Vagina (tissue), 2 donors: ENCODE data around the gene DNAH8. TPM values are rescaled to one million over a fixed set of nuclear protein-coding genes. Genes with fewer than 3 reads are reported as not detected.

Experiments
- DNase-seq, 2 donors: peaks; one replicate each; pipeline ENCODE4 v3.0.0-alpha.2; 2017; ENCODE audit errors: extremely low spot score in 2 of 2
- H3K27ac ChIP-seq: fragments of 200-600 bp; sonication (generic); one replicate; pipeline ENCODE4 v1.5.1; 2019
- H3K27me3 ChIP-seq: fragments of 200-600 bp; sonication (generic); one replicate; pipeline ENCODE4 v1.5.1; 2019
- H3K36me3 ChIP-seq, 2 donors: fragments of 200-600 bp; sonication (generic); one replicate each; pipeline ENCODE4 v1.5.1; 2017 to 2019
- H3K4me1 ChIP-seq: fragments of 200-600 bp; sonication (generic); one replicate; pipeline ENCODE4 v1.5.1; 2019
- H3K4me3 ChIP-seq, 2 donors: fragments of 200-600 bp; sonication (generic); 1 replicate in 1 of 2; 2 replicates in 1 of 2; pipeline ENCODE4 v1.5.1; 2016 to 2019
- H3K9me3 ChIP-seq: fragments of 200-600 bp; sonication (generic); one replicate; pipeline ENCODE4 v1.5.1; 2019
- CTCF ChIP-seq, 3 experiments: fragments of 450-650 bp in 2 of 3; fragments of 200-600 bp in 1 of 3; sonication (generic) in 1 of 3; IDR thresholded peaks; one replicate each; pipeline ENCODE4 v1.5.1; 2017 to 2019; ENCODE audit warnings: antibody characterized with exemption in 3 of 3, mild to moderate bottlenecking in 2 of 3, moderate library complexity in 2 of 3
- POLR2A ChIP-seq, 2 donors: fragments of 450-650 bp; IDR thresholded peaks; one replicate each; pipeline ENCODE4 v1.6.1; 2017; ENCODE audit warnings: antibody characterized with exemption in 2 of 2, mild to moderate bottlenecking in 2 of 2, moderate library complexity in 2 of 2
- POLR2AphosphoS5 ChIP-seq, 2 donors: sonication (generic); formaldehyde crosslinking; IDR thresholded peaks; one replicate each; pipeline ENCODE4 v1.9.0; 2017; ENCODE audit warnings: antibody characterized with exemption in 2 of 2, mild to moderate bottlenecking in 2 of 2, low read depth in 1 of 2; ENCODE audit not compliant: insufficient read depth in 1 of 2
- intact Hi-C: fragments of 100-400 bp; cut with DNase I; formaldehyde crosslinking; loops from one replicate; pipeline ENCODE4 v1.15.1; 2023
- total RNA-seq: library from RNA; depleted of rRNA; stranded (reverse); fragments of >200 nt; gene quantifications from one replicate; pipeline ENCODE4 v1.2.3, GENCODE V29; 2016

The DNAH8 gene
- total RNA-seq, 1 donor from 2014 or later, result not detected

- Histone ChIP-seq H3K27me3 (no peaks in the 10 kb centered on the region), H3K4me3 (no peak overlapping the region), H3K36me3 (no peaks in the 10 kb centered on the region), H3K4me1 (no peaks in the 10 kb centered on the region), H3K27ac (no peak overlapping the region), H3K9me3 (peaks cover 2% of the 10 kb centered on the region)
- TF ChIP-seq POLR2A (IDR thresholded peaks at IDR 0.05), result no peak
- no peak for TF ChIP-seq POLR2AphosphoS5 (IDR thresholded peaks at IDR 0.05; ENCODE audit: insufficient read depth in 1 of 2, low read depth in 1 of 2)
- no peak for TF ChIP-seq CTCF (IDR thresholded peaks at IDR 0.05)
- no peak for DNase-seq
- intact Hi-C loops, result no loop called here
These were observed 13.6 kb upstream of the DNAH8 start for GRCh38 chr6:38701551-38701950.

DNA sequence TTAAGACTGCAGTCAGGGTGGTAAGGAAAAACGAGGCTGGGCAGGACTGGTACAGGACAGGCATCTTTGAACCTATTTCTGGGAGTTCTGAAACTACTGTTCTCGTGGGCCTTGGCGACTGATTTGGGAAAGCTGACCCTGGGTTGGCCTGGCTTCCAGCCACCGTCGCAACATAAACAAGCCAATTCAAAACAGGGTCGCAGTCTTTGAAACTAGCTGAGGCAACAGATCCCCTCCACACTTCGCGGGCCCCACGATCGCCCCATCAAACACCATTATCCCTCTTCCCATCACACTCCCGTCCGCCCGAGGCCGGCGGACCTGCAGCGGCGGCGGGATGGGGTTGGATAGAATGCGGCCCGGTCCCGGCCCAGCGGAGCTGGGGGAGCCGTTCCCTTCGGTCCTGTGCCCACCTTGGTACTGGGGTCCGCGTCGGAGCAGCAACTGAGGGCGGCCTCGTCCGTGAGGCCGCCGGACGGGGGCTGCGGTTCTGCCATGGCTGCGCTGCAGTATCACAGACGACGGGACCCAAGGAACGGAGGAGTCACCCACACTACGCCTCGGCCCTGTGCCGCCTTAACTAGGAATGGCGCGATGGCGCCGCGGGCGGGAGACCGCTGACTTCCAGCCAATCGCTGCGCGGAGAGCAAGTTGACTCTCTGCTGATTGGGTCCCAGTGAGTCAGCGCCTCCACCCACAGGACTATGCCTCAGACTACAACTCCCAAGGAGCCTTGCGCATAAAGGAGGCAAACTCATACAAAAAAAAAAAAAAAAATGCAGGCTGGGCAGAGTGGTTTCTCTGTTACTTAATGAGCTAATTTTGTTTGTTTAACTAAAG, 12.3 kb upstream of the DNAH8 start, which contains the start of gene GLO1:
Gene GLO1, minus strand, starts transcription at position 588 of the 840 bp plus-strand sequence. Its CDS starts 91 bp downstream, at position 497.
- Histone ChIP-seq H3K4me3 (peak within 1 kb of the TSS; percentile 77 to 89), H3K9me3 (peaks cover 2% of the 10 kb centered on the region), H3K4me1 (no peaks in the 10 kb centered on the region), H3K27me3 (no peaks in the 10 kb centered on the region), H3K36me3 (no peaks in the 10 kb centered on the region), H3K27ac (peak within 1 kb of the TSS; percentile 90)
- peak in 1 of 2 donors; percentile 91 for TF ChIP-seq POLR2A (IDR thresholded peaks at IDR 0.05)
- no peak for TF ChIP-seq CTCF (IDR thresholded peaks at IDR 0.05)
- peak; percentile 96 to 99 for TF ChIP-seq POLR2AphosphoS5 (IDR thresholded peaks at IDR 0.05; ENCODE audit: insufficient read depth in 1 of 2, low read depth in 1 of 2)
- DNase-seq, result peak in 1 of 2 donors; percentile 98
- intact Hi-C loops, result no loop called here

- Histone ChIP-seq H3K36me3 (no peaks in the 10 kb centered on the region), H3K27ac (no peak overlapping the region), H3K4me1 (no peaks in the 10 kb centered on the region), H3K9me3 (peaks cover 2% of the 10 kb centered on the region), H3K27me3 (no peaks in the 10 kb centered on the region), H3K4me3 (no peak overlapping the region)
- intact Hi-C loops, result no loop called here
- DNase-seq, result no peak
- TF ChIP-seq CTCF (IDR thresholded peaks at IDR 0.05) (no peak), POLR2A (IDR thresholded peaks at IDR 0.05) (no peak), POLR2AphosphoS5 (IDR thresholded peaks at IDR 0.05; ENCODE audit: insufficient read depth in 1 of 2, low read depth in 1 of 2) (no peak)
These were observed 11.0 kb upstream of the DNAH8 start for GRCh38 chr6:38703949-38704590.

- Histone ChIP-seq H3K36me3 (no peaks in the 10 kb centered on the region), H3K4me3 (no peak overlapping the region), H3K27me3 (no peaks in the 10 kb centered on the region), H3K4me1 (no peaks in the 10 kb centered on the region), H3K9me3 (no peaks in the 10 kb centered on the region), H3K27ac (no peak overlapping the region)
- intact Hi-C loops, result no loop called here
- TF ChIP-seq POLR2A (IDR thresholded peaks at IDR 0.05) (no peak), POLR2AphosphoS5 (IDR thresholded peaks at IDR 0.05; ENCODE audit: insufficient read depth in 1 of 2, low read depth in 1 of 2) (no peak), CTCF (IDR thresholded peaks at IDR 0.05) (no peak)
- DNase-seq, result no peak
These were observed 9.2 kb upstream of the DNAH8 start for GRCh38 chr6:38705924-38706323.
